GM12865 (cell line): ENCODE data around the gene FARP1.

Source experiments
- DNase-seq: peaks from one replicate; pipeline ENCODE4 v3.0.0; 2010; ENCODE audit warnings: low read depth
- H3K4me3 ChIP-seq: 2 replicates; pipeline ENCODE4 v1.5.1; 2011; ENCODE audit warnings: mild to moderate bottlenecking, low read depth, low read length, control low read depth
- CTCF ChIP-seq: IDR thresholded peaks from 2 replicates; pipeline ENCODE4 v1.5.1; 2011; ENCODE audit warnings: low read length, control low read depth, low read depth, inconsistent platforms; ENCODE audit not compliant: insufficient read depth; ENCODE audit errors: missing control alignments

FARP1 gene

GRCh38 chr13:98315466-98315865 lies 172.6 kb downstream of the FARP1 start:
- no peak for DNase-seq
- TF ChIP-seq CTCF: no peak
- H3K4me3 ChIP-seq: no peak overlapping the region

DNA sequence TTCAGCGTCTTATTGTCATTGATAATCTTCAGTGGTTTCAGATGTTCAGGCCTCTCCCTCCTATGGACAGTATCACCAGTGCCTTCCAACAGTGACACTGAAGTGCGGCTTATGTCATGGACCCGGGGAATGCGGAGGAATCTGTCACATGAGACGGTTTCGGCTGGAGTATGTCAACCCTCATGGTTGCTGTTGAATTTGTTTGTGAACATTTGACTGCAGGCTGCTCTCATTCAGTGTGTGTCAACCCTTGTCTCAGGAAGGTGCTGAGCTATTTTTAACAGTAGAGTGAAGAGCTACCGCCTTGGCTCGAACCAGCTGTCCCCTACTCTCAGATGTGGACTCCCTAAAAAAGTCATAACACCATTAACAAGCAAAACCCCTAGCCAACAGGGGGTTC lies 173.0 kb downstream of the FARP1 start:
- DNase-seq: no peak
- TF ChIP-seq CTCF: no peak
- no peak overlapping the region for H3K4me3 ChIP-seq

DNA sequence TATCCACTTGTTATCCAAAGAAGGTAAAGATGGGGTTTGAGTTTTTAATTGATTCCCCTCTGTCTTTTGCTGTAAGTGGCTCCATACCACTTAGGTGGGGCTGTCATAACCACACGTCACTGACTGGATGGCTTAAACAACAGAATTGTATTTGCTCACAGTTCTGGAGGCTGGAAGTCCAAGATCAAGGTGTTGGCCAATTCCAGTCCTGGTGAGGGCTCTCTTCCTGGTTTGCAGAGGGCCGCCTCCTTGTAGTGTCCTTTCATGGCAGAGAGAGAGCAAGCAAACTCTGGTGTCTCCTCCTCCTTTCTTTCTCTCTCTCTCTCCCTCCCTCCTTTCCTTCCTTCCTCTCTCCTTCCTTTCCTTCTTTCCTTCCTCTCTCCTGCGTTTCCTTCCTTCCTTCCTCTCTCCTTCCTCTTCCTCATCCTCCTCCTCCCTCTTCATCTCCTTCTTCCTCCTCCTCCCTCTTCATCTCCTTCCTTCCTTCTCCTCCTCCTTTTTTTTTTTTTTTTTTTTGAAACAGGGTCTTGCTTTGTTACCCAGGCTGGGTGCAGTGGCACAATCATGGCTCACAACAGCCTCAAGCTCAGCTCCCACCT lies 174.8 kb downstream of the FARP1 start:
- TF ChIP-seq CTCF: no peak
- no peak for DNase-seq
- H3K4me3 ChIP-seq: no peak overlapping the region

- H3K4me3 ChIP-seq: no peak overlapping the region
- TF ChIP-seq CTCF: no peak
- DNase-seq: no peak
These were observed 175.5 kb downstream of the FARP1 start for GRCh38 chr13:98318263-98318878.

DNA sequence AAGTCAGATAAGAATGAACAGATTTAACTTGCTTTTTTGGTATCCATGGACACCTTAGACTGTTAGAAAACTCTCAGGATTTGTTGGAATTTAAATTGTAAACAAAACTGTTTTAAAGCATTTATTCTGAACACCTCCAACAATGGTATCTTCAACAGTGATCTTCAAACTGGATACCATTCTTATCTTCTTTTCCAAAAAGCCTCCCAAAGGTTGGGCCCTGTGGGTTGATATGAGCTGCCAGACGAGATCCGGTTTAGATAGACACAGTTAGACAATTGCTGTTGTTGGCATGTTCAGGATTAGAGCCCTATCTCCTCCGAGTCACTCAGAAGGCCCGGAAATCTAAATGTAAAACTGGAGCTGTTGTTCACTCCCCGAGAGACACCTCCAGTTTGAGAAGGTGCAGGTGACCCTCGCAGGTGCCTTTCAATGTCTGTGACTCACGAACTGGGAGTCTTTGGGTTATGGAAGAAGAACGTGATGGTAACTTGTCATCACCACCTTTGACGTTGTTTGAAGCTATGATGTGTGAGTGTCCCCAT lies 177.7 kb downstream of the FARP1 start:
- TF ChIP-seq CTCF: no peak
- H3K4me3 ChIP-seq: no peak overlapping the region
- DNase-seq: no peak

DNA sequence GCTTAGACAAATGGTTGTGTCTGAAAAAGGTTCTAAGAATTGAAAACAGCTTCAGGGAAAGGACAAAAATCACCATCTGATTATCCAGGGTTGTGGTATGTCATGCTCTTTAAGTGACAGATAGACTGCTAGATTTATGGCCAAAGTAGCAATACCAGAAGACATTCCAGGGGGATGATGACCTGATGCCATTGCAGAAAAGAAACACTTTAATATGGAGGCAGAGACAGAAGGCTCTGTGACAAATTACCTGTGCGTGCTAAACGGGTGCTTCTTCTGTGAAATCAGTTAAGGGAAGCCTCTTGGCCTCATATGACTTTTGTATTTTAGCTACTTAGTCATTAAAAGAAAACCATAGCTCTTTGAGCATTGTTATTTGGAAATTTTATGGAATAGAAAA lies 178.5 kb downstream of the FARP1 start:
- no peak for TF ChIP-seq CTCF

More for the DNA sequence above, 178.5 kb downstream of the FARP1 start:
- no peak overlapping the region for H3K4me3 ChIP-seq
- no peak for DNase-seq
